HL-60 (cell line): ENCODE measurements around the gene MEIOC.
"Not testable (repeated sequence)": the region's sequence is repeated elsewhere in the genome, so short reads cannot be mapped to it uniquely, and the experiment has no call there.

Experiments
- DNase-seq, 2 experiments: peaks; one replicate each; pipeline ENCODE4 v3.0.0-alpha.2; 2010 to 2020; ENCODE audit warnings: low read depth in 1 of 2, low spot score in 1 of 2
- H3K27ac ChIP-seq: fragments of 250-450 bp; sonication (Bioruptor Pico); replicated peaks from 2 replicates; pipeline ENCODE4 v1.5.1; 2020; ENCODE audit warnings: mild to moderate bottlenecking, moderate library complexity
- H3K27me3 ChIP-seq: fragments of 250-450 bp; sonication (Bioruptor Pico); 2 replicates; pipeline ENCODE4 v1.5.1; 2021; ENCODE audit warnings: mild to moderate bottlenecking, moderate library complexity; ENCODE audit not compliant: insufficient read depth, poor library complexity, severe bottlenecking
- H3K4me3 ChIP-seq: replicated peaks from 2 replicates; pipeline ENCODE4 v1.5.1; 2011; ENCODE audit warnings: mild to moderate bottlenecking, control low read depth, low read length; ENCODE audit not compliant: insufficient read depth
- GABPA ChIP-seq: IDR thresholded peaks from 2 replicates; pipeline ENCODE4 v1.6.1; 2012; ENCODE audit warnings: low read depth
- POLR2AphosphoS5 ChIP-seq: IDR thresholded peaks from 2 replicates; pipeline ENCODE4 v1.6.1; 2012; ENCODE audit warnings: low read depth
- REST ChIP-seq: IDR thresholded peaks from 2 replicates; pipeline ENCODE4 v1.6.1; 2012; ENCODE audit warnings: low read depth; ENCODE audit not compliant: insufficient replicate concordance
- SPI1 ChIP-seq: IDR thresholded peaks from 2 replicates; pipeline ENCODE4 v1.6.1; 2012; ENCODE audit warnings: low read depth, mild to moderate bottlenecking, borderline replicate concordance
- TF ChIP-seq, protein P1 (sequence below): IDR thresholded peaks from one replicate; pipeline ENCODE4 v1.5.1; 2011; ENCODE audit warnings: low read length, control low read depth, inconsistent platforms; ENCODE audit not compliant: insufficient read depth

Gene MEIOC

DNA sequence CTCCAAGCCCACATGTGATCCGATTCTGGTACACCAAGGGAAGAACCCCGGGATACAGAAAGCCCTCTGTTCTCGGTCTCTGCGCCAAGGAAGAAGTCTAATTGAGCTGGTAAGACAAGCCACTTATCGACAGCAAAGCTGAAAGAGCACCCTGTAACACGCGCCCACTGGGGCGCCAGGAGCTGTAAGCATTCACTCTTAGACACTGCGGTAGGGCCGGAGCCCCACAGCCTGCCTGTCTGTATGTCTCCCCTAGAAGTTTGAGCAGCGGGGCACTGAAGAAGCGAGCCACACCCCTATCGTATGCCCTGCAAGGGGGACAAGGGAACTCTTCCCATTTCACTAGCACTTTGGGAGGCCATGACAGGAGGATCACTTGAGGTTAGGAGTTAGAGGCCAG lies 27.0 kb upstream of the MEIOC start:
- TF ChIP-seq POLR2AphosphoS5 (no peak), REST (no peak), GABPA (no peak), SPI1 (no peak)
- TF ChIP-seq, protein P1, sequence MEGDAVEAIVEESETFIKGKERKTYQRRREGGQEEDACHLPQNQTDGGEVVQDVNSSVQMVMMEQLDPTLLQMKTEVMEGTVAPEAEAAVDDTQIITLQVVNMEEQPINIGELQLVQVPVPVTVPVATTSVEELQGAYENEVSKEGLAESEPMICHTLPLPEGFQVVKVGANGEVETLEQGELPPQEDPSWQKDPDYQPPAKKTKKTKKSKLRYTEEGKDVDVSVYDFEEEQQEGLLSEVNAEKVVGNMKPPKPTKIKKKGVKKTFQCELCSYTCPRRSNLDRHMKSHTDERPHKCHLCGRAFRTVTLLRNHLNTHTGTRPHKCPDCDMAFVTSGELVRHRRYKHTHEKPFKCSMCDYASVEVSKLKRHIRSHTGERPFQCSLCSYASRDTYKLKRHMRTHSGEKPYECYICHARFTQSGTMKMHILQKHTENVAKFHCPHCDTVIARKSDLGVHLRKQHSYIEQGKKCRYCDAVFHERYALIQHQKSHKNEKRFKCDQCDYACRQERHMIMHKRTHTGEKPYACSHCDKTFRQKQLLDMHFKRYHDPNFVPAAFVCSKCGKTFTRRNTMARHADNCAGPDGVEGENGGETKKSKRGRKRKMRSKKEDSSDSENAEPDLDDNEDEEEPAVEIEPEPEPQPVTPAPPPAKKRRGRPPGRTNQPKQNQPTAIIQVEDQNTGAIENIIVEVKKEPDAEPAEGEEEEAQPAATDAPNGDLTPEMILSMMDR, result no peak
- no peak for DNase-seq
- Histone ChIP-seq H3K4me3 (no peak overlapping the region), H3K27me3 (peaks cover 2% of the 10 kb centered on the region), H3K27ac (no peak overlapping the region)

DNA sequence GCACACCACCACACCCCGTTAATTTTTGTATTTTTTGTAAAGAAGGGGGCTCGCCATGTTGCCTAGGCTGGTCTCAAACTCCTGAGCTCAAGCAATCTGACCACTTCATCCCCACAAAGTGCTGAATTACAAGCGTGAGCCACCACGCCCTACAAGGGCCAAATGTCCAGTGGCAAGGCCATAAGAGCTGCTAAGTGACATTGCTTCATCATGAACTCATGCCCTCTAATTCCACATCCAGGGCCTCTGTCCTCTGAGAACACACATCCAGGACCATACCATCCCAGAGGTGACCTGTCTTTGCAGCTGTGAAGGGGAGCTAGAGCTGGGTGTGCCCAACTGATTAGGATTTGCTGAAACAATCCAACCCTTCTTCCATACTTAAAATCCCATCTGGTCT lies 25.6 kb upstream of the MEIOC start:
- DNase-seq, result no peak
- TF ChIP-seq POLR2AphosphoS5 (no peak), GABPA (no peak), REST (no peak), SPI1 (no peak)
- TF ChIP-seq, protein P1, result no peak
- Histone ChIP-seq H3K27me3 (peaks cover 2% of the 10 kb centered on the region), H3K4me3 (no peak overlapping the region), H3K27ac (no peak overlapping the region)

DNA sequence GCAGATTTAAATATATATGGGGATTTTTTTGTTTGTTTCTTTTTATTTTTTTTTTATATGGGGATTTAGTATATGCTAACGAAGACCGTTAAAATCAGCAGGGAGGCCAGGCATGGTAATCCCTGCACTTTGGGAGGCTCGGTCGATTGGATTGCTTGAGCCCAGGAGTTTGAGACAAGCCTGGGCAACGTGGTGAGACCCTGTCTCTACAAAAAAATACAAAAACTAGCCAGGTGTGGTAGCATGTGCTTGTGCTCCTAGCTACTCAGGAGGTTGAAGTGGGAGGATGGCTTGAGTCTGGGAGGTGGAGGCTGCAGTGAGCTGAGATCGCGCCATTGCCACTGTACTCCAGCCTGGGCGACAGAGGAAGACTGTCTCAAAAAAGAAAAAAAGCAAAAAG lies 22.3 kb upstream of the MEIOC start:
- no peak for DNase-seq
- Histone ChIP-seq H3K27ac (no peak overlapping the region), H3K4me3 (no peak overlapping the region), H3K27me3 (peaks cover 2% of the 10 kb centered on the region)
- TF ChIP-seq REST, result no peak

DNA sequence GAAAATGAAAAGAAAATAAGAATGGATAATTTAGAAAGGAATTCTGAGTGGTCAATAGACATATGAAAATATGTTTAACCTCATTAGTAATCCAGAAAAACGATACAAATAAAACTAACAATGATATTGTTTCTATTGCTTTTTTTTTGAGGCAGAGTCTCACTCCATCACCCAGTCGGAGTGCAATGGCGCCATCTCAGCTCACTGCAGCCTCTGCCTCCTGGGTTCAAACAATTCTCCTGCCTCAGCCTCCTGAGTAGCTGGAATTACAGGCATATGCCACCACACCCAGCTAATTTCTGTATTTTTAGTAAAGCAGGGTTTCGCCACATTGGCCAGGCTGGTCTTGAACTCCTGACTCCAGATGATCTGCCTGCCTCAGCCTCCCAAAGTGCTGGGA lies 21.9 kb upstream of the MEIOC start:
- not testable (repeated sequence) for H3K27ac ChIP-seq, DNase-seq, H3K4me3 ChIP-seq, H3K27me3 ChIP-seq
